Calu3 (cell line): ENCODE results near the gene PABPN1. TPM values are rescaled to one million over a fixed set of nuclear protein-coding genes. Genes with fewer than 3 reads are reported as not detected.
A peak's percentile ranks its signal among the peaks of the same experiment; 100 is the strongest.
"Not testable (repeated sequence)": the region's sequence is repeated elsewhere in the genome, so short reads cannot be mapped to it uniquely, and the experiment has no call there.

Source experiments
- BruUV-seq: library from RNA; stranded (reverse); fragments of 400-500 nt; replicated peaks from 2 replicates; lab custom pipeline; 2021; lab: Mats Ljungman, UMichigan
- CTCF ChIA-PET: fragments of 300-600 bp; sonication (Branson Sonifier 250); formaldehyde crosslinking; loops from one replicate; lab custom pipeline; 2022; ENCODE audit warnings: antibody characterized with exemption; lab: Charles Lee
- DNase-seq: peaks from one replicate; pipeline ENCODE4 v3.0.0; 2022
- H3K27ac Mint-ChIP-seq: one replicate; pipeline ENCODE4 v1.8.0; 2022; ENCODE audit warnings: mixed read lengths; ENCODE audit not compliant: unreplicated experiment
- H3K27me3 Mint-ChIP-seq: one replicate; pipeline ENCODE4 v1.8.0; 2022; ENCODE audit warnings: mixed read lengths; ENCODE audit not compliant: unreplicated experiment
- H3K36me3 Mint-ChIP-seq: one replicate; pipeline ENCODE4 v1.8.0; 2022; ENCODE audit warnings: mild to moderate bottlenecking, moderate library complexity, mixed read lengths; ENCODE audit not compliant: insufficient read depth, unreplicated experiment
- H3K4me1 Mint-ChIP-seq: one replicate; pipeline ENCODE4 v1.8.0; 2022; ENCODE audit warnings: mild to moderate bottlenecking, low read depth, mixed read lengths; ENCODE audit not compliant: unreplicated experiment
- H3K4me3 Mint-ChIP-seq: one replicate; pipeline ENCODE4 v1.8.0; 2022; ENCODE audit warnings: mild to moderate bottlenecking, low read depth, moderate library complexity, mixed read lengths; ENCODE audit not compliant: unreplicated experiment
- H3K9me3 Mint-ChIP-seq: one replicate; pipeline ENCODE4 v1.8.0; 2022; ENCODE audit warnings: low read depth, mixed read lengths; ENCODE audit not compliant: unreplicated experiment
- intact Hi-C: fragments of 100-400 bp; cut with micrococcal nuclease; formaldehyde crosslinking; loops from one replicate; pipeline ENCODE4 v1.10.0; 2022; ENCODE audit not compliant: unreplicated experiment
- total RNA-seq: library from RNA; stranded (reverse); gene quantifications from 2 replicates; pipeline ENCODE4 v1.2.3, GENCODE V29; 2022
- TF ChIP-seq, protein P1 (sequence below): fragments of 200-600 bp; IDR thresholded peaks from one replicate; pipeline ENCODE4 v1.8.0; 2022; ENCODE audit warnings: antibody characterized with exemption; ENCODE audit not compliant: unreplicated experiment

PABPN1 gene
- total RNA-seq, 1 experiment from 2014 or later = 181 TPM

DNA sequence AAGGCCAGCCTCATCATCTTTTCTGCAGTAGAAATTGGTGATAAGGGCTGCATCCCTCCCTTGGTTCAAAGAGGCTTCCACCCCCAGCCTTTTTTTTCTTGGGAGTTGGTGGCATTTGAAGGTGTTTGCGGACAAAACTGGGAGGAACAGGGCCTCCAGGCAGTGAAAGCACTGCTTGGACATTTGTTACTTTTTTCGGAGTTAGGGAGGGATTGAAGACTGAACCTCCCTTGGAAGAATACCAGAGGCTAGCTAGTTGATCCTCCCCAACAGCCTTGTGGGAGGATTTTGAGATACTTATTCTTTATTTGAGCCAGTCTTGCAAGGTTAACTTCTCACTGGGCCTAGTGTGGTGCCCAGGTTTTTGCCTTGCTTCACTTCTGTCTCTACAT, 3.2 kb downstream of the PABPN1 start:
- H3K9me3 Mint-ChIP-seq = no peaks in the 10 kb centered on the region
- H3K27ac Mint-ChIP-seq = no peak overlapping the region
- BruUV-seq = no TSS peak
- intact Hi-C loops = loop anchor here (10.0 kb wide), 1 partner anchor 230 kb away; the partner anchor contains the start of genes THTPA and ZFHX2
- no peak for DNase-seq
- peaks cover 74% of the 10 kb centered on the region for H3K36me3 Mint-ChIP-seq
- peaks cover 20% of the 10 kb centered on the region for H3K4me1 Mint-ChIP-seq
- H3K4me3 Mint-ChIP-seq = no peak overlapping the region
- TF ChIP-seq, protein P1, sequence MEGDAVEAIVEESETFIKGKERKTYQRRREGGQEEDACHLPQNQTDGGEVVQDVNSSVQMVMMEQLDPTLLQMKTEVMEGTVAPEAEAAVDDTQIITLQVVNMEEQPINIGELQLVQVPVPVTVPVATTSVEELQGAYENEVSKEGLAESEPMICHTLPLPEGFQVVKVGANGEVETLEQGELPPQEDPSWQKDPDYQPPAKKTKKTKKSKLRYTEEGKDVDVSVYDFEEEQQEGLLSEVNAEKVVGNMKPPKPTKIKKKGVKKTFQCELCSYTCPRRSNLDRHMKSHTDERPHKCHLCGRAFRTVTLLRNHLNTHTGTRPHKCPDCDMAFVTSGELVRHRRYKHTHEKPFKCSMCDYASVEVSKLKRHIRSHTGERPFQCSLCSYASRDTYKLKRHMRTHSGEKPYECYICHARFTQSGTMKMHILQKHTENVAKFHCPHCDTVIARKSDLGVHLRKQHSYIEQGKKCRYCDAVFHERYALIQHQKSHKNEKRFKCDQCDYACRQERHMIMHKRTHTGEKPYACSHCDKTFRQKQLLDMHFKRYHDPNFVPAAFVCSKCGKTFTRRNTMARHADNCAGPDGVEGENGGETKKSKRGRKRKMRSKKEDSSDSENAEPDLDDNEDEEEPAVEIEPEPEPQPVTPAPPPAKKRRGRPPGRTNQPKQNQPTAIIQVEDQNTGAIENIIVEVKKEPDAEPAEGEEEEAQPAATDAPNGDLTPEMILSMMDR = no peak
- CTCF ChIA-PET = no interaction called here
- H3K27me3 Mint-ChIP-seq = no peaks in the 10 kb centered on the region

DNA sequence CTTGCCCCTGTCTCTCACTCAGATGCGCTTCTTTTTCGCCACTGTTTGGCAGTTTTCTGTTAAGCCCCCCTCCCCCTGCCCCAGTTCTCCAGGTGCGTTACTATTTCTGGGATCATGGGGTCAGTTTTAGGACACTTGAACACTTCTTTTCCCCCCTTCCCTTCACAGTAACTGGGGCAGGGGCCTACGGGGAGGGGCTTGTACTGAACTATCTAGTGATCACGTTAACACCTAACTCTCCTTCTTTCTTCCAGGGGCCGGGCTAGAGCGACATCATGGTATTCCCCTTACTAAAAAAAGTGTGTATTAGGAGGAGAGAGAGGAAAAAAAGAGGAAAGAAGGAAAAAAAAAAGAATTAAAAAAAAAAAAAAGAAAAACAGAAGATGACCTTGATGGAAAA, 3.7 kb downstream of the PABPN1 start:
- peaks cover 20% of the 10 kb centered on the region for H3K4me1 Mint-ChIP-seq
- H3K27me3 Mint-ChIP-seq = no peaks in the 10 kb centered on the region
- BruUV-seq = no TSS peak
- H3K27ac Mint-ChIP-seq = no peak overlapping the region
- intact Hi-C loops = loop anchor here (5.0 to 10.0 kb wide), 2 partner anchors 132 to 230 kb away; partner anchors contain the start of genes THTPA and ZFHX2
- DNase-seq = no peak
- TF ChIP-seq, protein P1 = no peak
- H3K36me3 Mint-ChIP-seq = peaks cover 69% of the 10 kb centered on the region
- CTCF ChIA-PET = no interaction called here
- H3K9me3 Mint-ChIP-seq = no peaks in the 10 kb centered on the region
- H3K4me3 Mint-ChIP-seq = no peak overlapping the region

DNA sequence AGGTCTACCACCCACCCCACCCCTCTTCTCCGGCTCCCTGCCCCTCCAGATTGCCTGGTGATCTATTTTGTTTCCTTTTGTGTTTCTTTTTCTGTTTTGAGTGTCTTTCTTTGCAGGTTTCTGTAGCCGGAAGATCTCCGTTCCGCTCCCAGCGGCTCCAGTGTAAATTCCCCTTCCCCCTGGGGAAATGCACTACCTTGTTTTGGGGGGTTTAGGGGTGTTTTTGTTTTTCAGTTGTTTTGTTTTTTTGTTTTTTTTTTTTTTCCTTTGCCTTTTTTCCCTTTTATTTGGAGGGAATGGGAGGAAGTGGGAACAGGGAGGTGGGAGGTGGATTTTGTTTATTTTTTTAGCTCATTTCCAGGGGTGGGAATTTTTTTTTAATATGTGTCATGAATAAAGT, 4.5 kb downstream of the PABPN1 start:
- intact Hi-C loops = loop anchor here (5.0 to 10.0 kb wide), 2 partner anchors 132 to 229 kb away; partner anchors contain the start of genes THTPA and ZFHX2
- DNase-seq, H3K9me3 Mint-ChIP-seq, BruUV-seq, H3K4me3 Mint-ChIP-seq, CTCF ChIA-PET, H3K27me3 Mint-ChIP-seq: not testable (repeated sequence)
- Mint-ChIP-seq H3K36me3 (peaks cover 61% of the 10 kb centered on the region), H3K4me1 (peaks cover 20% of the 10 kb centered on the region), H3K27ac (peak overlapping the region; percentile 25)

DNA sequence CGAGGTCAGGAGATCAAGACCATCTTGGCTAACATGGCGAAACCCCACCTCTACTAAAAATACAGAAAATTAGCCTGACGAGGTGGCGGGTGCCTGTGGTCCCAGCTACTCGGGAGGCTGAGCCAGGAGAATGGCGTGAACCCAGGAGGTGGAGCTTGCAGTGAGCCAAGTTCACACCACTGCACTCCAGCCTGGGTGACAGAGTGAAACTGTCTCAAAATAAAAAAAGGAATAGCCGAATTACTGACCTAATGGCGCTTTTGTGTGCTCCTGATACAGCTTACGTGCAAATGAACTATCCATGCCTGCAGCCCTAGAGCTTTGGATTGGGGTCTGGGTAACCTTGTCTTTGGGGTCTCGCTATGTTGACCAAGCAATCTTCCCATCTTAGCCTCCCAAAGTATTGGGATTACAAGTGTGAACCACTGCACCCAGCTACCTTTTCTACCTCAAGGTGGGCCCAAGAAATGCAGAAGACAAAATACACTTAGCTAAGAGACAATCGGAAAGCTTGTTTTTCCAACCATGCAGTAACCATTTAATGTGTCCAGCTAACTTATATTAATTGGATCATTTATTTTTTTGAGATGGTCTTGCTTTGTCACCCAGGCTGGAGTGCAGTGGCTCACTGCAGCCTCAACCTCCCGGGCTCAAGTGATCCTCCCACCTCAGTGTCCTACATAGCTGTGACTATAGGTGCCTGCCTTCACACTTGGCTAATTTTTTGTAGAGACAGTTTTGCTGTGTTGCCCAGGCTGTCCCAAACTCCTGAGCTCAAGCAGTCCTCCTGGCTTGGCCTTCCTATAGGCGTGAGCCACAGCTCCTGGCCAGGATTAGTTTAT, 5.5 kb downstream of the PABPN1 start:
- peak overlapping the region; percentile 25 for H3K27ac Mint-ChIP-seq
- DNase-seq = no peak

More for the DNA sequence above, 5.5 kb downstream of the PABPN1 start:
- Mint-ChIP-seq H3K4me3 (no peak overlapping the region), H3K4me1 (peaks cover 20% of the 10 kb centered on the region), H3K9me3 (no peaks in the 10 kb centered on the region), H3K27me3 (no peaks in the 10 kb centered on the region), H3K36me3 (peaks cover 51% of the 10 kb centered on the region)
- TF ChIP-seq, protein P1 = no peak
- BruUV-seq = no TSS peak
- intact Hi-C loops = loop anchor here (5.0 to 10.0 kb wide), 2 partner anchors 131 to 228 kb away; partner anchors contain the start of genes THTPA and ZFHX2
- CTCF ChIA-PET = interaction anchor here (1.0 kb wide), 1 partner anchor 54 kb away, joined by 4 read pairs; no protein-coding TSS in a partner anchor
